PFSK-1 (cell line): ENCODE data around the gene FBXW11.

Experiments used
- POLR2AphosphoS5 ChIP-seq: IDR thresholded peaks from 2 replicates; pipeline ENCODE4 v1.6.1; 2012; ENCODE audit warnings: low read depth, mild to moderate bottlenecking, control low read depth, low read length, moderate library complexity
- SIN3A ChIP-seq: IDR thresholded peaks from 2 replicates; pipeline ENCODE4 v1.6.1; 2012; ENCODE audit warnings: mild to moderate bottlenecking, low read length, moderate library complexity, borderline replicate concordance; ENCODE audit not compliant: insufficient read depth

- TF ChIP-seq POLR2AphosphoS5 (no peak), SIN3A (no peak)
These were observed 1.0 kb upstream of the FBXW11 start for GRCh38 chr5:172007175-172008110.
